ENCODE data around the gene SYTL3.

The SYTL3 gene

GRCh38 chr6:158743033-158743651 lies 93.3 kb downstream of the SYTL3 start:
- no peaks in the 10 kb centered on the region for H3K36me3 ChIP-seq (ENCODE audit: insufficient read depth, insufficient read length, low read length)
- DNase-seq (ENCODE audit: low read depth, low spot score): no peak
- no peaks in the 10 kb centered on the region for H3K4me1 ChIP-seq (ENCODE audit: insufficient read depth, insufficient read length)
- no peaks in the 10 kb centered on the region for H3K27me3 ChIP-seq (ENCODE audit: insufficient read depth, insufficient read length)
- H3K4me3 ChIP-seq (ENCODE audit: insufficient read length, low read depth): no peak overlapping the region
- no peak overlapping the region for H3K9ac ChIP-seq (ENCODE audit: insufficient read length, low read depth)
- H3K9me3 ChIP-seq (ENCODE audit: insufficient read depth, low read length): peaks cover 9% of the 10 kb centered on the region; the same call in 1 of the 2 replicates
- no peak for TF ChIP-seq YY1 (IDR thresholded peaks at IDR 0.05; ENCODE audit: insufficient read depth, insufficient read length)
- TF ChIP-seq ZNF274 (IDR thresholded peaks at IDR 0.05; ENCODE audit: low read depth, low read length): no peak
- no peak for TF ChIP-seq SUZ12 (IDR thresholded peaks at IDR 0.05; ENCODE audit: extremely low read depth, insufficient read depth, insufficient read length)

DNA sequence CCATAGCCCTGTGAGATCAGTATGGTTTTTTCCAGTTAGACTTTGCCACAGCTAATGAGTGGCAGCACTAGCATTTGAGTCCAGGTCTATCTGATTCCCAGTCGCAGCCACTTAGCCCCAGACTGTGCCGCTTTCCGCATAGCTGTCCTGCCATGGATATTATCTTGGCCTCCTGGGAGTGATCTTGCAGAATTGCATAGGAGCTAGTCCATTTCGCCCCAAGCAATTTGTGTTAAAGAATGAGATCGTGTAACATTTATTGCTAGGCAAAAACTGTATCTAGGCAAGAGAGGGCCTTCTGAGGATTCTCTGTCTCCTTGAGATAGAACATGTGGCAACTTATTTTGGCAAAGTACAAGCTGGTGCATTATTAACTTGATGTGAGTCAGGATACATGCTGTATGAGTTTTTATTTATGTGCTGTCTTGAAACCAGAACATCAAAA lies 95.2 kb downstream of the SYTL3 start:
- no peak for TF ChIP-seq YY1 (IDR thresholded peaks at IDR 0.05; ENCODE audit: insufficient read depth, insufficient read length)
- no peak for TF ChIP-seq SUZ12 (IDR thresholded peaks at IDR 0.05; ENCODE audit: extremely low read depth, insufficient read depth, insufficient read length)
- Histone ChIP-seq H3K9ac (ENCODE audit: insufficient read length, low read depth) (no peak overlapping the region), H3K4me1 (ENCODE audit: insufficient read depth, insufficient read length) (no peaks in the 10 kb centered on the region), H3K36me3 (ENCODE audit: insufficient read depth, insufficient read length, low read length) (no peaks in the 10 kb centered on the region), H3K4me3 (ENCODE audit: insufficient read length, low read depth) (no peak overlapping the region), H3K9me3 (ENCODE audit: insufficient read depth, low read length) (0 out of 2 replicates have a peak, but pooled peaks cover under 1% of the 10 kb centered on the region), H3K27me3 (ENCODE audit: insufficient read depth, insufficient read length) (no peaks in the 10 kb centered on the region)
- DNase-seq (ENCODE audit: low read depth, low spot score): no peak

- no peak for DNase-seq (ENCODE audit: low read depth, low spot score)
- H3K9ac ChIP-seq (ENCODE audit: insufficient read length, low read depth): no peak overlapping the region
- no peaks in the 10 kb centered on the region for H3K27me3 ChIP-seq (ENCODE audit: insufficient read depth, insufficient read length)
- no peak overlapping the region for H3K4me3 ChIP-seq (ENCODE audit: insufficient read length, low read depth)
- no peaks in the 10 kb centered on the region for H3K9me3 ChIP-seq (ENCODE audit: insufficient read depth, low read length)
- no peaks in the 10 kb centered on the region for H3K36me3 ChIP-seq (ENCODE audit: insufficient read depth, insufficient read length, low read length)
- H3K4me1 ChIP-seq (ENCODE audit: insufficient read depth, insufficient read length): peaks cover 2% of the 10 kb centered on the region
- TF ChIP-seq YY1 (IDR thresholded peaks at IDR 0.05; ENCODE audit: insufficient read depth, insufficient read length): no peak
- TF ChIP-seq SUZ12 (IDR thresholded peaks at IDR 0.05; ENCODE audit: extremely low read depth, insufficient read depth, insufficient read length): no peak
- no peak for TF ChIP-seq ZNF274 (IDR thresholded peaks at IDR 0.05; ENCODE audit: low read depth, low read length)
Measured at GRCh38 chr6:158751224-158751623, 101.4 kb downstream of the SYTL3 start.

- H3K27me3 ChIP-seq (ENCODE audit: insufficient read depth, insufficient read length): no peaks in the 10 kb centered on the region
- no peak for TF ChIP-seq YY1 (IDR thresholded peaks at IDR 0.05; ENCODE audit: insufficient read depth, insufficient read length)
- no peak for TF ChIP-seq SUZ12 (IDR thresholded peaks at IDR 0.05; ENCODE audit: extremely low read depth, insufficient read depth, insufficient read length)
- TF ChIP-seq ZNF274 (IDR thresholded peaks at IDR 0.05; ENCODE audit: low read depth, low read length): no peak
Measured at GRCh38 chr6:158751921-158752320, 102.1 kb downstream of the SYTL3 start.

GRCh38 chr6:158752613-158753012 lies 102.8 kb downstream of the SYTL3 start:
- TF ChIP-seq SUZ12 (IDR thresholded peaks at IDR 0.05; ENCODE audit: extremely low read depth, insufficient read depth, insufficient read length) (no peak), ZNF274 (IDR thresholded peaks at IDR 0.05; ENCODE audit: low read depth, low read length) (no peak), YY1 (IDR thresholded peaks at IDR 0.05; ENCODE audit: insufficient read depth, insufficient read length) (no peak)
- no peaks in the 10 kb centered on the region for H3K9me3 ChIP-seq (ENCODE audit: insufficient read depth, low read length)
- no peak for DNase-seq (ENCODE audit: low read depth, low spot score)
- no peaks in the 10 kb centered on the region for H3K27me3 ChIP-seq (ENCODE audit: insufficient read depth, insufficient read length)
- H3K36me3 ChIP-seq (ENCODE audit: insufficient read depth, insufficient read length, low read length): no peaks in the 10 kb centered on the region
- H3K9ac ChIP-seq (ENCODE audit: insufficient read length, low read depth): no peak overlapping the region
- H3K4me1 ChIP-seq (ENCODE audit: insufficient read depth, insufficient read length): peaks cover 6% of the 10 kb centered on the region
- H3K4me3 ChIP-seq (ENCODE audit: insufficient read length, low read depth): no peak overlapping the region

More at GRCh38 chr6:158751921-158752320, 102.1 kb downstream of the SYTL3 start:
- H3K36me3 ChIP-seq (ENCODE audit: insufficient read depth, insufficient read length, low read length): no peaks in the 10 kb centered on the region
- DNase-seq (ENCODE audit: low read depth, low spot score): no peak
- no peak overlapping the region for H3K4me3 ChIP-seq (ENCODE audit: insufficient read length, low read depth)
- no peak overlapping the region for H3K9ac ChIP-seq (ENCODE audit: insufficient read length, low read depth)
- peaks cover 3% of the 10 kb centered on the region for H3K4me1 ChIP-seq (ENCODE audit: insufficient read depth, insufficient read length)
- no peaks in the 10 kb centered on the region for H3K9me3 ChIP-seq (ENCODE audit: insufficient read depth, low read length)

GRCh38 chr6:158753811-158754210 lies 104.0 kb downstream of the SYTL3 start:
- no peaks in the 10 kb centered on the region for H3K27me3 ChIP-seq (ENCODE audit: insufficient read depth, insufficient read length)
- no peak for DNase-seq (ENCODE audit: low read depth, low spot score)
- TF ChIP-seq YY1 (IDR thresholded peaks at IDR 0.05; ENCODE audit: insufficient read depth, insufficient read length) (no peak), SUZ12 (IDR thresholded peaks at IDR 0.05; ENCODE audit: extremely low read depth, insufficient read depth, insufficient read length) (no peak), ZNF274 (IDR thresholded peaks at IDR 0.05; ENCODE audit: low read depth, low read length) (no peak)
- no peak overlapping the region for H3K9ac ChIP-seq (ENCODE audit: insufficient read length, low read depth)
- no peaks in the 10 kb centered on the region for H3K9me3 ChIP-seq (ENCODE audit: insufficient read depth, low read length)
- no peak overlapping the region for H3K4me3 ChIP-seq (ENCODE audit: insufficient read length, low read depth)
- no peaks in the 10 kb centered on the region for H3K36me3 ChIP-seq (ENCODE audit: insufficient read depth, insufficient read length, low read length)
- peaks cover 12% of the 10 kb centered on the region for H3K4me1 ChIP-seq (ENCODE audit: insufficient read depth, insufficient read length)

DNA sequence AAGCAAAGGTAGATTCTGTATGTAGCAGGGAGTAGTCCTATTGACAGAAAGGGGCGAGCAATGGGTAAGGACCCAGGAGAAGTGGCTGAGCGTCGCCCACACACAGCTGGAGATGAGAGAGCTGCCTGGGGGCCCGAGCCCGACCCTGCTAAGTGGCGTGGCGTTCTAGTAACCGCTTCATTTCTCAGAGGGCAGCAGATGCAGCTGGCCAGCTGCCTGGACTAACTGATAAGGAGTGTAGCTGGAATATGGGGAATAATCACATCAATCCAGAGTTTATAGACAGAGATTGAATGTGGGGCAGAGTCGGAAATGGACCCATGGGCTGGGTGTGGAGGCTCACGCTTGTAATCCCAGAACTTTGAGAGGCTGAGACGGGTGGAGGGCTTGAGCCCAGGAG lies 104.9 kb downstream of the SYTL3 start:
- TF ChIP-seq YY1 (IDR thresholded peaks at IDR 0.05; ENCODE audit: insufficient read depth, insufficient read length) (no peak), ZNF274 (IDR thresholded peaks at IDR 0.05; ENCODE audit: low read depth, low read length) (no peak), SUZ12 (IDR thresholded peaks at IDR 0.05; ENCODE audit: extremely low read depth, insufficient read depth, insufficient read length) (no peak)
- no peak for DNase-seq (ENCODE audit: low read depth, low spot score)
- Histone ChIP-seq H3K27me3 (ENCODE audit: insufficient read depth, insufficient read length) (no peaks in the 10 kb centered on the region), H3K9me3 (ENCODE audit: insufficient read depth, low read length) (no peaks in the 10 kb centered on the region), H3K36me3 (ENCODE audit: insufficient read depth, insufficient read length, low read length) (no peaks in the 10 kb centered on the region), H3K9ac (ENCODE audit: insufficient read length, low read depth) (no peak overlapping the region), H3K4me1 (ENCODE audit: insufficient read depth, insufficient read length) (peaks cover 14% of the 10 kb centered on the region), H3K4me3 (ENCODE audit: insufficient read length, low read depth) (no peak overlapping the region)

All from NT2/D1 (cell line).